Measurements from ENCODE around the gene BICRA.
"Not testable (repeated sequence)": the region's sequence is repeated elsewhere in the genome, so short reads cannot be mapped to it uniquely, and the experiment has no call there.

Gene BICRA

DNA sequence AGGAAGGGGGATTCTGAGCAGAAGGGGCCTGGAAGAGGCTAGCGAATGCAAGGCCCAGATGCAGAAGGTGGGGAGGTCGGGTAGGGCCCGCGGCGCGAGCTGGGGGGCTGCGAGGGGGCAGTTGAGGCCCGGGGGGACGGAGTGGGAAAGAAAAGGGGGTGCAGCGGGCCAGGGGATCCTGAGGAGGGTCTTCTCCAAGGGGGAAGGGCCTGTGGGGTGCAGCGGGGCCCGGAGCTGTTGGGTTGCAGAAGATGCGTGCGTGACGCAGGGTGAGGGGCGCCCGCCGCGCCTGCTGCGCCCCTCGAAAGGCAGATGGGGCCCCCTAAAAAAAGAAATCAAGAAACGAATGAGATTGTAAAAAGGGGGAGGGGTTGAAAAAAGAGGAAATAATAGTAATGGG lies 36.3 kb upstream of the BICRA start:
- H3K4me3 ChIP-seq = peak overlapping the region; percentile 41 to 54

DNA sequence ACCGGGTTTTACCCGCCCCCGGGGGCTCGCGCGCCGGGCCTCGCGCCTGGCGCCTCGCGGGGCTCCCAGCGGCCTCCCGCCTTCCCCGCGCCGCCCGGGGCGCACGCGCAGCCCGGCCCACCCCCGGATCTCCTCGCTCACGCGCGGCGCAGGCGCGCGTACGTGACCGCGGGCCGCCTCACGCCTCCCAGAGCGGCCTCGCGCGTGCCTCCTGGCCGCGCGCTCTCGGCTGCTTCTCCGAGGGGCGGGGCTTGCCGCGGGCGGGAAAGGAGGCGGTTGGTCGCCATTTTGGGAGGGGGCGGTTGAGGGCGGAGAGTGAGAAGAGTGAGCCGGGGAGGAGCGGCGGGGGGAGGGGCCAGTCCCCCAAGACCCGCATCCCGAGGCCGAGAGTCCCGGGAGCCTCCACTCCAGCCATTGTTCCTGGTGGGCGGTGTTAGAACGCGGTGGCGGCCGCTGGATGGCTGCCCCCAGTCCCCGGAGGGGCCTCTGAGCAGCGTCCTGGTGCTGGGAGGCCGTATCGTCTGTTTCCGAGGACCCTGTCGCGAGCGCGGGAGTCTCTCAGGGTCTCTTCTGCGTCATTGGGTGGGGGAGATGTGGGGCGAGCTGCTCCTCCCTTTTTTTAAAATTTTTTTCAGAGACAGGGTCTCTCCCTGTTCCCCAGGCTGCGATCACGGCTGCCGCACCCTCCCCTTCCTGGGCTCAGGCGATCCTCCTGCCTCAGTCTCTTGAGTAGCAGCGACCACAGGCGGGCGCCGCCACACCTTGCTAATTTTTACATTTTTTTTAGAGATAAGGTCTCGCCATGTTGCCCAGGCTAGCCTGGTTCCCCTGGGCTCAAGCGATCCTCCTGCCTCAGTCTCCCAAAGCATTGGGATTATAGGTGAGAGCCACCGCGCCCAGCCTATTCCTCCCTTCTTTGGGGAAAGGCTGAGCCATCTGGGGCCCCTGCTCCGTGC lies 35.6 kb upstream of the BICRA start, which contains the start of gene ZNF541:
Gene ZNF541 (minus strand): TSS at position 78 of the 956 bp plus-strand sequence. CDS start 17,292 bp downstream, outside the sequence.
- peak within 1 kb of the TSS; percentile 41 to 54 for H3K4me3 ChIP-seq
- H3K27me3 ChIP-seq = peaks cover 0 to 15% of the 10 kb centered on the region in 2 donors
- intact Hi-C loops (cut with DNase I; ENCODE audit: low total_unique reads) = no loop called here
- H3K36me3 ChIP-seq = no peaks in the 10 kb centered on the region
- DNase-seq = peak; percentile 50 to 82
- no peak within 1 kb of the TSS for H3K27ac ChIP-seq
- peaks cover 0 to 13% (median 8%) of the 10 kb centered on the region in 4 donors for H3K4me1 ChIP-seq
- no peaks in the 10 kb centered on the region for H3K9me3 ChIP-seq
- TF ChIP-seq, protein P1, sequence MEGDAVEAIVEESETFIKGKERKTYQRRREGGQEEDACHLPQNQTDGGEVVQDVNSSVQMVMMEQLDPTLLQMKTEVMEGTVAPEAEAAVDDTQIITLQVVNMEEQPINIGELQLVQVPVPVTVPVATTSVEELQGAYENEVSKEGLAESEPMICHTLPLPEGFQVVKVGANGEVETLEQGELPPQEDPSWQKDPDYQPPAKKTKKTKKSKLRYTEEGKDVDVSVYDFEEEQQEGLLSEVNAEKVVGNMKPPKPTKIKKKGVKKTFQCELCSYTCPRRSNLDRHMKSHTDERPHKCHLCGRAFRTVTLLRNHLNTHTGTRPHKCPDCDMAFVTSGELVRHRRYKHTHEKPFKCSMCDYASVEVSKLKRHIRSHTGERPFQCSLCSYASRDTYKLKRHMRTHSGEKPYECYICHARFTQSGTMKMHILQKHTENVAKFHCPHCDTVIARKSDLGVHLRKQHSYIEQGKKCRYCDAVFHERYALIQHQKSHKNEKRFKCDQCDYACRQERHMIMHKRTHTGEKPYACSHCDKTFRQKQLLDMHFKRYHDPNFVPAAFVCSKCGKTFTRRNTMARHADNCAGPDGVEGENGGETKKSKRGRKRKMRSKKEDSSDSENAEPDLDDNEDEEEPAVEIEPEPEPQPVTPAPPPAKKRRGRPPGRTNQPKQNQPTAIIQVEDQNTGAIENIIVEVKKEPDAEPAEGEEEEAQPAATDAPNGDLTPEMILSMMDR (IDR thresholded peaks at IDR 0.05) = no peak

More for the DNA sequence above, 36.3 kb upstream of the BICRA start:
- intact Hi-C loops (cut with DNase I; ENCODE audit: low total_unique reads) = no loop called here
- TF ChIP-seq, protein P1 (IDR thresholded peaks at IDR 0.05) = no peak
- no peak for DNase-seq
- Histone ChIP-seq H3K9me3 (no peaks in the 10 kb centered on the region), H3K27ac (no peak overlapping the region), H3K36me3 (no peaks in the 10 kb centered on the region), H3K4me1 (peaks cover 0 to 13% (median 8%) of the 10 kb centered on the region in 4 donors), H3K27me3 (peaks cover 0 to 15% of the 10 kb centered on the region in 2 donors)

DNA sequence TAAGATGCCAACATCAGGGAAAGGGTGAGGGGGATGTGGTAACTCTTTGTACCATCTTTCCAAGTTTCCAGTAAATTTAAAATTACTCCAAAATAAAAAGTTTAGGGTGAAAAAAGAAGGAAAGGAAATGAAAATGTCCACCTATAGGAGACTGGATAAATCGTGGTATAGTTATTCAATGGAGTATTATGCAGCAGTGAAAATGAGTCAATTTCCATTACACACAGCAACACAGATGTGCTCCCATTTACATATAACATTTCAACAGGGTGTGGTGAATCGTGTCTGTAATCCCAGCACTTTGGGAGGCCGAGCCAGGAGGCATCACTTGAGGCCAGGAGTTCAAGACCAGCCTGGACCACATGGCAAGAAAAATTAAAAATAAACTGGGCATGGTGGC lies 28.5 kb upstream of the BICRA start:
- no peak overlapping the region for H3K27ac ChIP-seq
- TF ChIP-seq, protein P1 (IDR thresholded peaks at IDR 0.05) = no peak
- intact Hi-C loops (cut with DNase I; ENCODE audit: low total_unique reads) = no loop called here

DNA sequence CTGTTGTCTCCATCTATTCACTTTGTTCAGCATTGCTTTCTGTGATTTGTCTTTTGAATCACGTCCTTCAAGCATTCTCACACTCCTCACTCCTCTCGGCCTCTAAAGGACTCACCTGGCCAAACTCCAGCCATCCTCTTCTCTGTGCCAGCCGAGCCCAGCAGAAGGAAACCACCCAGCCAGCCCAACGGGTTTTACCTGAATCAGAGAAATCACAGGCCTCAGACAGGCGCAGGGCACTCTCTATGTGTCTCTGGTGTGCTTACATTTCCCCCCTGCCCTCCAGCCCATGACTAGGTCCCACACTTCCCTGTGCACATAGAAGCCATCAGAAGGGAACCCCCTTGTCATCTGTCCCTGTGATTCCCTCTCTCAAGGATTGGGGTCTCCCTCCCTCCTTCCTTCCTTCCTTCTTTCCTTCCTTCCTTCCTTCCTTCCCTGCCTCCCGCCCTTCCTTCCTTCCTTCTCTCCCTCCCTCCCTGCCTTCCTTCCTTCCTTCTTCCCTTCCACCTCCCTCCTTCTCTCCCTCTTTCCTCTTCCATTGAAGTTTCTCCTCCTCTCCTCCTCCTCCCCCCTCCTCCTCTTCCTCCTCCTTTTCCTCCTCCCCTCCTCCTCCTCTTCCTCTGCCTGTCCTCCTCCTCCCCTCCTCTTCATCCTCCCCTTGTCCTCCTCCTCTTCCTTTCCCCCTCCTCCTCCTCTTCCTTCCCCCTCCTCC lies 27.2 kb upstream of the BICRA start:
- peaks cover 0 to 12% (median 12%) of the 10 kb centered on the region in 3 donors for H3K9me3 ChIP-seq
- peak in 1 of 2 donors; percentile 66 for DNase-seq
- H3K27ac ChIP-seq = no peak overlapping the region

More for the DNA sequence above, 28.5 kb upstream of the BICRA start:
- H3K27me3 ChIP-seq = no peaks in the 10 kb centered on the region
- DNase-seq = no peak
- H3K4me1 ChIP-seq = no peaks in the 10 kb centered on the region
- no peak overlapping the region for H3K4me3 ChIP-seq
- H3K9me3 ChIP-seq = peaks cover 0 to 3% (median under 1%) of the 10 kb centered on the region in 3 donors
- H3K36me3 ChIP-seq = no peaks in the 10 kb centered on the region

DNA sequence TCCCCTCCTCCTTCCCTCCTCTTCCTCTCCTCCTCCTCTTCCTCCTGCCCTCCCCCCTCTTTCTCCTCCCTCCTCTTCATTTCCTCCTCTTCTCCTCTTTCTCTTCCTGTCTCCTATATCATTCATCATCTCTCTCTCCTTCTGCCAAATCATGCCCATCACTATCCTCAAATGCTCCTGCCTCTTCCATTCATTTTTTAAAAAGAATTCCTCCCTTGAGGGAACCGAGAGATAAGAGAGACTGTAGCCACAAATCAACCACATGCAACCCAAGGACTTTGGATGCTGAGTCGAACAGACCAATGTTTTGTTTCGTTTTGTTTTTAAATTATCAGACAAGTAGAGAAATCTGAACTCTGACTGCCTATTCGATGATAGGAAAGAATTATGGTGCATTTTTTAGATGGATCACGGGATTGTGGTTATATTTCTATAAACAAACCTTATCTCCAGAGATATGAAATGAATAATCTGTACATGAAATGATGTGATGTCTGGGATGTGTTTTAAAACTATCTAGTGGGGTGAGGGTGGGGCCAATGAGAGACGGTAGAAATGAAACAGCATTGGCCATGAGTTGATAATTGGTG lies 26.5 kb upstream of the BICRA start:
- TF ChIP-seq, protein P1 (IDR thresholded peaks at IDR 0.05) = no peak
- intact Hi-C loops (cut with DNase I; ENCODE audit: low total_unique reads) = no loop called here
- H3K4me1 ChIP-seq = no peaks in the 10 kb centered on the region

More for the DNA sequence above, 27.2 kb upstream of the BICRA start:
- TF ChIP-seq, protein P1 (IDR thresholded peaks at IDR 0.05) = no peak
- Histone ChIP-seq H3K27me3 (no peaks in the 10 kb centered on the region), H3K4me3 (no peak overlapping the region), H3K4me1 (no peaks in the 10 kb centered on the region), H3K36me3 (no peaks in the 10 kb centered on the region)
- intact Hi-C loops (cut with DNase I; ENCODE audit: low total_unique reads) = no loop called here

DNA sequence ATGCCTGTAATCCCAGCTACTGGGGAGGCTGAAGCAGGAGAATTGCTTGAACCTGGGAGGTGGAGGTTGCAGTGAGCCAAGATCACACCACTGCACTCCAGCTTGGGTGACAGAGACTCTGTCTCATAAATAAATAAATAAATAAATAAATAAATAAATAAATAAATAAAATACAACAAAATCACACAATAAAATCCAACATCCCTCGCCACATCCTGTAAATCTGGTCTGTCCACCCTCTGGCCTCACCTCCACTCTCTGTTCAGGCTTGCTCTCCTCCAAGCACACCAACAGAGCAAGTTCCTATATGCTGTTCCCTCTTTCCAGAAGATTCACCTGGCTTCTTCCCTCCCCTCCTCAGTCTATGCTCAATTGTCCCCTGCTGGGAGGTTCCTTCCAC lies 25.8 kb upstream of the BICRA start:
- DNase-seq; H3K4me3 ChIP-seq; intact Hi-C loops (cut with DNase I; ENCODE audit: low total_unique reads); H3K27me3 ChIP-seq; H3K4me1 ChIP-seq; H3K27ac ChIP-seq; H3K36me3 ChIP-seq: not testable (repeated sequence)
- H3K9me3 ChIP-seq = peaks cover 0 to 12% (median 12%) of the 10 kb centered on the region in 3 donors

More for the DNA sequence above, 26.5 kb upstream of the BICRA start:
- no peaks in the 10 kb centered on the region for H3K27me3 ChIP-seq
- H3K9me3 ChIP-seq = peaks cover 0 to 12% (median 12%) of the 10 kb centered on the region in 3 donors
- no peak for DNase-seq
- H3K4me3 ChIP-seq = no peak overlapping the region
- H3K36me3 ChIP-seq = no peaks in the 10 kb centered on the region
- H3K27ac ChIP-seq = no peak overlapping the region
